ENCODE results near the gene FIBCD1. TPM values are rescaled to one million over a fixed set of nuclear protein-coding genes. Genes with fewer than 3 reads are reported as not detected.
A peak's percentile ranks its signal among the peaks of the same experiment; 100 is the strongest.

FIBCD1 gene
- total and polyA plus RNA-seq, 9 of the 15 experiments (the other 6 are each of a cell fraction or from before 2014, with no cell fraction given), result 0.53 to 1.2 (median 0.95) TPM; not detected in 4

GRCh38 chr9:130940693-130941576, 1.9 kb upstream of the FIBCD1 start:
- Histone ChIP-seq H3K9me1 (ENCODE audit: control insufficient read depth, insufficient read depth, low read length) (peaks cover 1% of the 10 kb centered on the region), H2AFZ (ENCODE audit: low read depth, low read length) (no peak overlapping the region), H3K9ac (ENCODE audit: insufficient read depth in 1 of 2, low read depth in 2 of 2, low read length in 2 of 2) (no peak overlapping the region), H3K4me1 (replicated peaks in 1 of 2; ENCODE audit: control insufficient read depth in 2 of 2, insufficient read depth in 2 of 2, low read length in 2 of 2) (peaks cover 0 to 42% of the 10 kb centered on the region in 2 experiments; a peak in 3 of 5 replicates), H3K4me2 (ENCODE audit: insufficient read depth, low read length) (no peak overlapping the region), H3K27ac (ENCODE audit: extremely low read depth, low read depth, low read length) (no peak overlapping the region), H3K79me2 (ENCODE audit: control insufficient read depth, insufficient read depth, low read length) (no peaks in the 10 kb centered on the region), H3K4me3 (no peak overlapping the region), H3K9me3 (replicated peaks; ENCODE audit: control insufficient read depth, insufficient read depth, low read depth, low read length) (no peaks in the 10 kb centered on the region), H3K27me3 (ENCODE audit: control insufficient read depth in 2 of 2, insufficient read depth in 2 of 2, low read length in 2 of 2) (peaks cover 55 to 84% of the 10 kb centered on the region in 2 experiments), H3K36me3 (ENCODE audit: control insufficient read depth, insufficient read depth, low read length) (no peaks in the 10 kb centered on the region), H4K20me1 (replicated peaks; ENCODE audit: control insufficient read depth, insufficient read depth, low read length) (peaks cover 64% of the 10 kb centered on the region)
- DNase-seq (ENCODE audit: extremely low read depth in 1 of 4, low spot score in 3 of 4) (peak; percentile 63 to 100 (median 96)), FAIRE-seq (peak; percentile 93), ATAC-seq (peak; percentile 89)
- POLR2A ChIA-PET, result interaction anchor here (1.3 to 2.3 kb wide), 2 partner anchors 12 to 33 kb away, joined by 3 to 19 read pairs; no protein-coding TSS in a partner anchor
- no TSS peak for BruUV-seq (replicated peaks)
- intact Hi-C loops (cut with micrococcal nuclease) (loop anchor here (1.0 to 2.0 kb wide), 6 partner anchors 48 to 170 kb away; no protein-coding TSS in a partner anchor), in situ Hi-C loops (cut with MboI) (no loop called here)
- 7% methylated on average over 36 of the region's 36 CpGs for WGBS (ENCODE audit: insufficient coverage, low coverage, missing lambda C conversion rate)
- CTCF ChIA-PET (ENCODE audit: low intra/inter-chr PET ratio), result interaction anchor here (0.5 to 6.7 kb wide), 14 partner anchors 56 to 1138 kb away, joined by 3 to 135 read pairs (median 4); partner anchors contain the start of gene TOR1B
- TF ChIP-seq TAF9B (IDR thresholded peaks at IDR 0.05; ENCODE audit: partially characterized antibody) (no peak), E2F1 (CRISPR knock-in tag; IDR thresholded peaks at IDR 0.05) (peak; percentile 56; the same call in 1 of the 2 replicates), HMGXB4 (CRISPR knock-in tag; IDR thresholded peaks at IDR 0.05) (peak; percentile 96)
- TF ChIP-seq, protein P1, sequence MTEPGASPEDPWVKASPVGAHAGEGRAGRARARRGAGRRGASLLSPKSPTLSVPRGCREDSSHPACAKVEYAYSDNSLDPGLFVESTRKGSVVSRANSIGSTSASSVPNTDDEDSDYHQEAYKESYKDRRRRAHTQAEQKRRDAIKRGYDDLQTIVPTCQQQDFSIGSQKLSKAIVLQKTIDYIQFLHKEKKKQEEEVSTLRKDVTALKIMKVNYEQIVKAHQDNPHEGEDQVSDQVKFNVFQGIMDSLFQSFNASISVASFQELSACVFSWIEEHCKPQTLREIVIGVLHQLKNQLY (CRISPR knock-in tag; conservative IDR thresholded peaks at IDR 0.05), result peak in 1 of 2 experiments; percentile 74; a peak in 1 of 4 replicates
- TF ChIP-seq, protein P2, sequence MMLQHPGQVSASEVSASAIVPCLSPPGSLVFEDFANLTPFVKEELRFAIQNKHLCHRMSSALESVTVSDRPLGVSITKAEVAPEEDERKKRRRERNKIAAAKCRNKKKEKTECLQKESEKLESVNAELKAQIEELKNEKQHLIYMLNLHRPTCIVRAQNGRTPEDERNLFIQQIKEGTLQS (IDR thresholded peaks at IDR 0.05), result no peak
- TF ChIP-seq, protein P2 (CRISPR knock-in tag; conservative IDR thresholded peaks at IDR 0.05), result peak; percentile 5; the same call in 1 of the 2 replicates

Data from K562 (cell line).